HG03575 (cell line): Measurements from ENCODE around the gene TIAM2.
A peak's percentile ranks its signal among the peaks of the same experiment; 100 is the strongest.
"Not testable (repeated sequence)": the region's sequence is repeated elsewhere in the genome, so short reads cannot be mapped to it uniquely, and the experiment has no call there.

Experiments used
- ATAC-seq: cut with Tn5 transposase; IDR thresholded peaks from one replicate; pipeline ENCODE4 v1.9.1; 2021; ENCODE audit not compliant: unreplicated experiment, insufficient number of reproducible peaks, low FRiP score; ENCODE audit errors: extremely low read depth

Gene TIAM2

DNA sequence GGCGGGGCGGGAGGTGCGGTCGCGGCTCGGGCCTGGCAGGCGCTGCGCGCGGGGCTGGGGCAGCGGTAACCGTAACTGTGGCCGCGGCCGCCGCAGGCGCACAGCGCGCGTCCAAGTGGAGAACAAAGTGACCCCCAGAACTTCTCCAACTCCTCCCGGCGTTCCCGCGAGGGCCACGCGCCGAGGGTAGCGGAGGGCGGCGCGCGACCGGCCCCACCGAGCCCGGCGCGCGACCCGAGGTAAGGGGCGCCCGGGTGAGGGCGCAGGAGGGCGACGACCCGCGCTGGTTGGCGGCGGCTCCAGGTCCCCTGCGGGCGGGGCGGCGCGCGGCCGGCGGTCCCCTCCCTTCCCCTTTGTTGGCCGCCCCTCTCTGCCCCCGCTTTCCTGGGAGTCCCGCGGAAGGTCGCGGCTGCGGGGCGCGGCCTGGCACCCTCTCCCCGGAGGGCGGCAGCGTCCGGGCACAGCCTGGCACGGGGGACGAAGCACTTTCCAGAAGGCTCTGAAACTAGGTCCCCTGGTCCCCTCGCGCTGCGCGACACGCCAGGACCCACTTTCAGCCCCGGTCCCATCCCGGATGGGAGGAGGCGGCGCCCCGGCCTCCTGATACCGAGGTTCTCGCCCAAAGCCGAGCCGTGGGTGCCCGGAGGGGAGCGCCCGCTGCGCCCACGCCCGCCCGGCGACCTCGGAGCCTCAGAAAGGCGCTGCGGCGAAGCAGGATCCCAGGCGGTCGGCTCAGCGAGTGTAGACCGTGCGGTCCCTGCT is at the start of gene TIAM2:
Gene TIAM2 (plus strand): TSS at position 62 of the 762 bp plus-strand sequence. CDS start 133,909 bp downstream, outside the sequence.
- ATAC-seq: no peak

- no peak for ATAC-seq
These were observed 44.2 kb upstream of the TIAM2 start for GRCh38 chr6:154950979-154951344.

- no peak for ATAC-seq
These were observed 43.5 kb upstream of the TIAM2 start for GRCh38 chr6:154951345-154952200.

GRCh38 chr6:154953644-154954043 is 41.5 kb upstream of the TIAM2 start:
- no peak for ATAC-seq

GRCh38 chr6:154954347-154954746 is 40.8 kb upstream of the TIAM2 start:
- ATAC-seq: no peak

DNA sequence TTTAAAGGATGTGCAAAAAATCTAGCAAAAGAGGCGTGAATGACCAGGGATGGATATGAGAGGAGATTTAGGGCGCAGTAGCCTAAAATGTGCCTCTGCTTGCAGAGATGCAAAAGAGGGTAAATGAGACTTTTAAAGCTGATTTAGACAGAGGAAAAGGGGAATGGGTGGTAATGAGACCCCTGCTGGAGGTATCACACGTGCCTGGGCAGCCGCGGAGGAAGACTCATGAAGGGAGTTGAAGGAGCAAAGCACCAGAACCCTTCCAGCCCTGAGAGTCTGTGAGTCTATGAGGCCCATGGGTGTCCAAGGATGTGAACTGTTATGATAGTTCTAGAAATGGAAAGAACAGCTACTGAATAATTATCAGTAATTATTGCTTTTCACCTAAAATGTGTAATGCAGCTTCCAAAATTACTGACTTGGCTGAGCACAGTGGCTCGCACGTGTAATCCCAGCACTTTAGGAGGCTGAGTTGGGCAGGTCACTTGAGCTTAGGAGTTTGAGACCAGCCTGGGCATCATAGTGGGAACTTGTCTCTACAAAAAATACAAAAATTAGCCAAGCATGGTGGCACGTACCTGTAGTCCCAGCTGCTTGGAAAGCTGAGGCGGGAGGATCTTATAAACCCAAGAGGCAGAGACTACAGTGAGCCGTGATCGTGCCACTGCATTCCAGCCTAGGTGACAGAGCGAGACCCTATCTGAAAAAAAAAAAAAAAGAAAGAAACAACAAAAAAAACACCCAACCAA is 38.2 kb upstream of the TIAM2 start:
- ATAC-seq: no peak

- no peak for ATAC-seq
These were observed 36.6 kb upstream of the TIAM2 start for GRCh38 chr6:154958469-154958868.

GRCh38 chr6:154960299-154960843 is 34.7 kb upstream of the TIAM2 start:
- ATAC-seq: no peak

- no peak for ATAC-seq
These were observed 34.1 kb upstream of the TIAM2 start for GRCh38 chr6:154960854-154961530.

DNA sequence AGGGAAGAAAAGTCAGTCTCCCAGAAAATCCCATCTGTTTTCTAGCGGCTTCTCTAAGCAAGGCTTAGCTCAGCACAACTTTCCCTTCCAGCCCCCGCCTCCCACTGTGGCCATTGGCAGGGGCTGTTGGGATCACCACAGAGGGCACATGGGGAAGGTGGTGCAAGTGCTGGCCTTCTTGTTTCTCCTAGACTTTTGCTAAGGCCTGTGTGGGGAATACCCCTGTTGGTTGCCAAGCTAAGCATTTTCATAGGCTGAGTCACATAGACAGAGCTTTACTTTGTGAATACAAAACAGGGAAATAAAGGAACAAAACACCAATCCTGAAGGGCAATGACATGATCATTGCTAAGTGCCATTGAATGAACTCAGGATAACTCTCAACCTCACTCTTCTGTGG is 32.4 kb upstream of the TIAM2 start:
- ATAC-seq: no peak

DNA sequence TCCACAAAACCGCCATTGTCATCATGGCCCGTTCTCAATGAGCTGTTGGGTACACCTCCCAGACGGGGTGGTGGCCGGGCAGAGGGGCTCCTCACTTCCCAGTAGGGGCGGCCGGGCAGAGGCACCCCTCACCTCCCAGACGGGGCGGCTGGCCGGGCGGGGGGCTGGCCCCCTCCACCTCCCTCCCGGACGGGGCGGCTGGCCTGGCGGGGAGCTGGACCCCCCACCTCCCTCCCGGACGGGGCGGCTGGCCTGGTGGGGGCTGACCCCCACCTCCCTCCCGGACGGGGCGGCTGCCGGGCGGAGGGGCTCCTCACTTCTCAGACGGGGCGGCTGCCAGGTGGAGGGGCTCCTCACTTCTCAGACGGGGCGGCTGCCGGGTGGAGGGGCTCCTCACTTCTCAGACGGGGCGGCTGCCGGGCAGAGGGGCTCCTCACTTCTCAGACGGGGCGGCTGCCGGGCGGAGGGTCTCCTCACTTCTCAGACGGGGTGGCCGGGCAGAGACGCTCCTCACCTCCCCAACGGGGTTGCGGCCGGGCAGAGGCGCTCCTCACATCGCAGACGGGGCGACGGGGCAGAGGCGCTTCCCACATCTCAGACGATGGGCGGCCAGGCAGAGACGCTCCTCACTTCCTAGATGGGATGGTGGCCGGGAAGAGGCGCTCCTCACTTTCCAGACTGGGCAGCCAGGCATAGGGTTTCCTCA is 28.9 kb upstream of the TIAM2 start:
- ATAC-seq: not testable (repeated sequence)

DNA sequence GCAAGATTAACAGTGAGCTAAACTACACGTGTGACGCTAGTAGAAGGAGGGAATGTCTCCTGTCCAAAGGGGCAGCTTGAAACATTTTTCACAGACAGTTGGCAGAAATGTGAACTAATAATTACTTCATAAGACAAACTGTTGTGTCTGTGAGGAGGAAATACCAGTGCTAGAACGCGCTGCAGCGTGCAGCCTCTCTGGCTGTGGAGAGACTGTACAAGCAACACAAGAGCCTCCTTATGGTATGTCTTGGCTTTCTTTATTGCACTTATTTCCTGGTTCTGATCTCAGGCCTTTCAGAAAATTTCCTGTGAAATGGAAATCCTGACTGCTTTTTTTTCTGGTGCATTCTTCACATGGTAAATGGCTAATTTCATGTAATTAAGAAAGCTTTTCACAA is 25.3 kb upstream of the TIAM2 start:
- no peak for ATAC-seq

- ATAC-seq: no peak
These were observed 20.5 kb upstream of the TIAM2 start for GRCh38 chr6:154974485-154975149.

DNA sequence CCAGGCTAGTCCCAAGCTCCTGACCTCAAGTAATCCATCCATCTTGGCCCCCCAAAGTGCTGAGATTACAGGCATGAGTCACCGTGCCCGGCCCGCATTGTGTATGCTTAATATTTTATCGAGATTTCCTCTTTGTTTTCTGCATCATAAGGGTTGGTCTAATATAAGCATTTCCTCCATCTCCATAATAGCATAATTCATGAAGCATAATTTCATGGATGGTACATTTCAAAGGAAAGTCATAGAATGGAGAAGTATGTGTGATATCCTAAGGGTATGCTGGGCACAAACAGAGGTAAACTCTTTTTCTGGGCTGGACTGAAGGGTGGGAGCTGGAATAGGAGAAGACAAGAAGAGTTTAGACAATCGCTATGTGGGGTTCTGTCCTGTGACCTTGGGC is 17.5 kb upstream of the TIAM2 start:
- no peak for ATAC-seq

GRCh38 chr6:154980273-154981078 is 14.6 kb upstream of the TIAM2 start:
- ATAC-seq: no peak

DNA sequence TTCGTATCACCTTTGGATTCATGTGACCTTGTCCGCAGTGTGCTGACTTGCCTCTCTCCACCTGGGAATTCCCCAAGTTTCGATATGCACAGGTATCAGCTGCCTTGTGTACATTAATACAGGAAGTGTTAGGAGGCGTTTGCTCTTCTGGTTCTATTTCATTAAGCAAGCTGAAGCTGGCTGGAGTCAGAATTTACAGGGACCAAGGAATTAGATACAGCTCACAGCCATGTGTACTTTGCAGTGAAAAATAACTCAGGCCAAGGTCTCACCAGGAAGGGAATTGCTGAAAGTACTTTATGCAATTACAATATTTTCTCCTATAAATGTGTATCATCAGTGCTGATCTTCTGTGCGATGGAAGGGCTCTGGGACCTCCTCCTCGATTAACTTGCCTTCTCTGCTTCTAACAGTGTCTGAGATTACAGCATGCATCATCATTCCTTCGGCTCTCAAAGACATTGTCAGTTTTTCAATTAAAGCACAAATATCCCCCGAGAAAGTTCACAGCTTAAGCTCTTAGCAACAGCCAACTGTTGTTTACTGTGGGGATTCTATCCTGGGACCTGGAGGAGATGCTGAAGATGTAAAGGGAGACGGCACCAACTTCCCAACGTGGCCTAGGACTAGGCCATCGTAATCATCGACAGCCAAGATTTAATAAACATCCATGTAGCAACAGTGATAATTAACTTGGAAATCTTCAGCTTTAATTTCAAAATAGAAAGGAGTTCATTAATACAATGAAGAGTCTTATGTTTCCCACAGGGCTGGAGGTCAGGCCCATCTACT is 13.8 kb upstream of the TIAM2 start:
- peak; percentile 92 for ATAC-seq
